SK-N-SH treated with all-trans-retinoic acid at 6 μM for 48 hours (cell line): Measurements from ENCODE around the gene SOWAHA.

Experiments
- ATAC-seq: fragments of 200-7000 bp; cut with Tn5 transposase; 3 replicates; pipeline ENCODE4 v1.9.1; 2020; ENCODE audit warnings: mild to moderate bottlenecking, moderate library complexity
- ARNTL ChIP-seq: fragments of 450-650 bp; formaldehyde crosslinking; IDR thresholded peaks from 2 replicates; pipeline ENCODE4 v1.5.0; 2020; ENCODE audit warnings: low read depth, mild to moderate bottlenecking, moderate library complexity, borderline replicate concordance
- BACH2 ChIP-seq: fragments of 250-450 bp; sonication (Bioruptor Pico); IDR thresholded peaks from 2 replicates; pipeline ENCODE4 v1.9.0; 2021; ENCODE audit warnings: mild to moderate bottlenecking, borderline replicate concordance
- CSDC2 ChIP-seq: fragments of 250-450 bp; sonication (Bioruptor Pico); IDR thresholded peaks from 2 replicates; pipeline ENCODE4 v1.5.0; 2020; ENCODE audit warnings: mild to moderate bottlenecking, moderate library complexity
- ESRRG ChIP-seq: fragments of 250-450 bp; sonication (Bioruptor Pico); IDR thresholded peaks from 2 replicates; pipeline ENCODE4 v1.6.1; 2021; ENCODE audit warnings: mild to moderate bottlenecking
- GLIS3 ChIP-seq: fragments of 250-450 bp; sonication (Bioruptor Pico); IDR thresholded peaks from 2 replicates; pipeline ENCODE4 v1.5.0; 2020; ENCODE audit warnings: mild to moderate bottlenecking, moderate library complexity
- ISL1 ChIP-seq: fragments of 250-450 bp; sonication (Bioruptor Pico); IDR thresholded peaks from 2 replicates; pipeline ENCODE4 v2.1.2; 2022; ENCODE audit warnings: mild to moderate bottlenecking, moderate library complexity
- OSR1 ChIP-seq: fragments of 250-450 bp; sonication (Bioruptor Pico); IDR thresholded peaks from 2 replicates; pipeline ENCODE4 v1.8.0; 2022; ENCODE audit warnings: moderate library complexity, mild to moderate bottlenecking, inconsistent platforms
- PPARA ChIP-seq: fragments of 250-450 bp; sonication (Bioruptor Pico); IDR thresholded peaks from 2 replicates; pipeline ENCODE4 v1.5.0; 2020; ENCODE audit warnings: mild to moderate bottlenecking, borderline replicate concordance
- RARB ChIP-seq: fragments of 250-450 bp; sonication (Bioruptor Pico); IDR thresholded peaks from 2 replicates; pipeline ENCODE4 v1.8.0; 2021; ENCODE audit warnings: mild to moderate bottlenecking, moderate library complexity
- SNAI2 ChIP-seq: fragments of 250-450 bp; sonication (Bioruptor Pico); IDR thresholded peaks from 2 replicates; pipeline ENCODE4 v1.5.0; 2020; ENCODE audit warnings: mild to moderate bottlenecking, moderate library complexity
- TCF4 ChIP-seq: fragments of 250-450 bp; sonication (Bioruptor Pico); IDR thresholded peaks from 2 replicates; pipeline ENCODE4 v1.8.0; 2021; ENCODE audit warnings: mild to moderate bottlenecking, moderate library complexity, borderline replicate concordance
- ZC3H10 ChIP-seq: fragments of 250-450 bp; sonication (Bioruptor Pico); IDR thresholded peaks from 2 replicates; pipeline ENCODE4 v1.5.1; 2021; ENCODE audit warnings: mild to moderate bottlenecking, moderate library complexity
- ZFP3 ChIP-seq: fragments of 250-450 bp; sonication (Bioruptor Pico); IDR thresholded peaks from 2 replicates; pipeline ENCODE4 v1.5.0; 2020; ENCODE audit warnings: mild to moderate bottlenecking, moderate library complexity
- ZFP30 ChIP-seq: fragments of 450-650 bp; formaldehyde crosslinking; IDR thresholded peaks from 2 replicates; pipeline ENCODE4 v1.5.0; 2022; ENCODE audit warnings: mild to moderate bottlenecking, moderate library complexity
- ZNF565 ChIP-seq: fragments of 450-650 bp; formaldehyde crosslinking; conservative IDR thresholded peaks from 2 replicates; pipeline ENCODE4 v1.5.0; 2020; ENCODE audit warnings: low read depth, mild to moderate bottlenecking, moderate library complexity
- ZNF8 ChIP-seq: fragments of 450-650 bp; formaldehyde crosslinking; IDR thresholded peaks from 2 replicates; pipeline ENCODE4 v1.5.0; 2020; ENCODE audit warnings: mild to moderate bottlenecking, moderate library complexity
- TF ChIP-seq, protein P1 (sequence below): fragments of 250-450 bp; sonication (Bioruptor Pico); IDR thresholded peaks from 2 replicates; pipeline ENCODE4 v1.5.1; 2020; ENCODE audit warnings: low read depth, mild to moderate bottlenecking, moderate library complexity
- TF ChIP-seq, protein P2 (sequence below): fragments of 250-450 bp; sonication (Bioruptor Pico); IDR thresholded peaks from 2 replicates; pipeline ENCODE4 v1.5.1; 2021; ENCODE audit warnings: mild to moderate bottlenecking, moderate library complexity
- TF ChIP-seq, protein P3 (sequence below): fragments of 250-450 bp; sonication (Bioruptor Pico); IDR thresholded peaks from 2 replicates; pipeline ENCODE4 v1.8.0; 2021; ENCODE audit warnings: low read depth, mild to moderate bottlenecking, moderate library complexity, borderline replicate concordance
- TF ChIP-seq, protein P4 (sequence below): fragments of 250-450 bp; sonication (Bioruptor Pico); IDR thresholded peaks from 2 replicates; pipeline ENCODE4 v1.5.0; 2020; ENCODE audit warnings: mild to moderate bottlenecking, moderate library complexity
- TF ChIP-seq, protein P5 (sequence below): fragments of 250-450 bp; sonication (Bioruptor Pico); IDR thresholded peaks from 2 replicates; pipeline ENCODE4 v1.8.0; 2020; ENCODE audit warnings: mild to moderate bottlenecking, moderate library complexity, borderline replicate concordance

The SOWAHA gene

DNA sequence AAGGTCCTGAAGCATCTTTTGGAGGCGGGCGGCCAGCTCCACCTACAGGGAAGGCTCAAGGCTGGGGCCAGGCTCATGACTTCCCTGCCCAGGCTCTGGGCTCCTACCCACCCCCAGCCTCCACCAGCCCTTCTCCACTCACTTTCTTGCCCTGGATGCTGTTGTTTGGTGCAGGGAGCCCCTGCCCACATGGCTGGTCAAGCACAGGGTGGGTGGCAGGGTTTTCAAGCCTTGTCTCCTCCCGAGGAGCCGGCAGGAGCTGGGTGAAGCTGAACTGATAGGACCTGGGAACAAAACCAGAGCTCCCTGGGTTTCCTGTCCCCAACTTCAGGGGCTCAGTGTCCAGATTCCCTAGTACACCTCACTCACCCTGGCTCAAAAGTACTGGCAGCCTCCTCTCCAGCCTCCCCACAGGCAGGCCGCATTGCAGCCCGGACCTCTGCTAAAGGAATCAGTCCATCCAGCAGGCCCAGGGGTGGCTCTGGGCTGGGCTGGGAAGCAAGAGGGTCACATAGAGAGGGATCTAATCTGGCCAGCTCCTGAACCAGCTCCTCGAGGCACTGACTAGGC, 10.5 kb downstream of the SOWAHA start:
- TF ChIP-seq ZNF565: no peak
- TF ChIP-seq BACH2 (CRISPR knock-in tag): no peak
- no peak for TF ChIP-seq ZFP30
- TF ChIP-seq ISL1 (CRISPR knock-in tag): no peak
- TF ChIP-seq, protein P1, sequence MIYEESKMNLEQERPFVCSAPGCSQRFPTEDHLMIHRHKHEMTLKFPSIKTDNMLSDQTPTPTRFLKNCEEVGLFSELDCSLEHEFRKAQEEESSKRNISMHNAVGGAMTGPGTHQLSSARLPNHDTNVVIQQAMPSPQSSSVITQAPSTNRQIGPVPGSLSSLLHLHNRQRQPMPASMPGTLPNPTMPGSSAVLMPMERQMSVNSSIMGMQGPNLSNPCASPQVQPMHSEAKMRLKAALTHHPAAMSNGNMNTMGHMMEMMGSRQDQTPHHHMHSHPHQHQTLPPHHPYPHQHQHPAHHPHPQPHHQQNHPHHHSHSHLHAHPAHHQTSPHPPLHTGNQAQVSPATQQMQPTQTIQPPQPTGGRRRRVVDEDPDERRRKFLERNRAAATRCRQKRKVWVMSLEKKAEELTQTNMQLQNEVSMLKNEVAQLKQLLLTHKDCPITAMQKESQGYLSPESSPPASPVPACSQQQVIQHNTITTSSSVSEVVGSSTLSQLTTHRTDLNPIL: no peak
- TF ChIP-seq ARNTL (CRISPR knock-in tag): no peak
- TF ChIP-seq ZNF8 (CRISPR knock-in tag): no peak
- no peak for TF ChIP-seq GLIS3
- no peak for TF ChIP-seq ZC3H10 (CRISPR knock-in tag)
- TF ChIP-seq OSR1 (CRISPR knock-in tag): no peak
- TF ChIP-seq RARB (CRISPR knock-in tag): no peak
- TF ChIP-seq PPARA (CRISPR knock-in tag): no peak
- ATAC-seq: no peak

DNA sequence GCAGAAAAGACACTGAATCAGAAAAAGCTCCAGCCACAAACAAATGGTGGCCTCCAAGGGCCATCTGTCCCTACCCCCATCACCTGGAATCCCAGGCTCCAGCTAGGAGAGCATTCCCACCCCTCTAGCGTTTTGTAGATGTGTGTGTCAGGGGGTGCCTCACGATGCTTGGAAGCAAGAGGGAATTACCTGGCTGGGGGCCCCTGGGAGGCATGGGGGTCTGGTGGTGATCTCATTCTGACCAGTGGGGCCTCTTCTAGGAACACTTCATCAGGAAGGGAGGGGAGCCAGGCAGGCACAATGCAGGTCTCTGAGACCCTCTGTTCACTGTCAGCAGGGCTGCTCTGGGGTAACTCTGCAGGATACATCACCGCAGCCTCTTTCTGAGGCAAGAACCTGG, 11.3 kb downstream of the SOWAHA start:
- no peak for ATAC-seq
- TF ChIP-seq ZNF8 (CRISPR knock-in tag) (no peak), ARNTL (CRISPR knock-in tag) (no peak), CSDC2 (CRISPR knock-in tag) (no peak), ISL1 (CRISPR knock-in tag) (no peak), BACH2 (CRISPR knock-in tag) (no peak), PPARA (CRISPR knock-in tag) (no peak), RARB (CRISPR knock-in tag) (no peak), ZFP3 (no peak), ZNF565 (no peak), ESRRG (CRISPR knock-in tag) (no peak), OSR1 (CRISPR knock-in tag) (no peak), ZFP30 (no peak), SNAI2 (no peak), ZC3H10 (CRISPR knock-in tag) (no peak), GLIS3 (no peak), TCF4 (no peak)
- TF ChIP-seq, protein P2, sequence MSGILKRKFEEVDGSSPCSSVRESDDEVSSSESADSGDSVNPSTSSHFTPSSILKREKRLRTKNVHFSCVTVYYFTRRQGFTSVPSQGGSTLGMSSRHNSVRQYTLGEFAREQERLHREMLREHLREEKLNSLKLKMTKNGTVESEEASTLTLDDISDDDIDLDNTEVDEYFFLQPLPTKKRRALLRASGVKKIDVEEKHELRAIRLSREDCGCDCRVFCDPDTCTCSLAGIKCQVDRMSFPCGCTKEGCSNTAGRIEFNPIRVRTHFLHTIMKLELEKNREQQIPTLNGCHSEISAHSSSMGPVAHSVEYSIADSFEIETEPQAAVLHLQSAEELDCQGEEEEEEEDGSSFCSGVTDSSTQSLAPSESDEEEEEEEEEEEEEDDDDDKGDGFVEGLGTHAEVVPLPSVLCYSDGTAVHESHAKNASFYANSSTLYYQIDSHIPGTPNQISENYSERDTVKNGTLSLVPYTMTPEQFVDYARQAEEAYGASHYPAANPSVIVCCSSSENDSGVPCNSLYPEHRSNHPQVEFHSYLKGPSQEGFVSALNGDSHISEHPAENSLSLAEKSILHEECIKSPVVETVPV: no peak
- TF ChIP-seq, protein P3, sequence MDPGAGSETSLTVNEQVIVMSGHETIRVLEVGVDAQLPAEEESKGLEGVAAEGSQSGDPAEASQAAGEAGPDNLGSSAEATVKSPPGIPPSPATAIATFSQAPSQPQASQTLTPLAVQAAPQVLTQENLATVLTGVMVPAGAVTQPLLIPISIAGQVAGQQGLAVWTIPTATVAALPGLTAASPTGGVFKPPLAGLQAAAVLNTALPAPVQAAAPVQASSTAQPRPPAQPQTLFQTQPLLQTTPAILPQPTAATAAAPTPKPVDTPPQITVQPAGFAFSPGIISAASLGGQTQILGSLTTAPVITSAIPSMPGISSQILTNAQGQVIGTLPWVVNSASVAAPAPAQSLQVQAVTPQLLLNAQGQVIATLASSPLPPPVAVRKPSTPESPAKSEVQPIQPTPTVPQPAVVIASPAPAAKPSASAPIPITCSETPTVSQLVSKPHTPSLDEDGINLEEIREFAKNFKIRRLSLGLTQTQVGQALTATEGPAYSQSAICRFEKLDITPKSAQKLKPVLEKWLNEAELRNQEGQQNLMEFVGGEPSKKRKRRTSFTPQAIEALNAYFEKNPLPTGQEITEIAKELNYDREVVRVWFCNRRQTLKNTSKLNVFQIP: no peak
- TF ChIP-seq, protein P4, sequence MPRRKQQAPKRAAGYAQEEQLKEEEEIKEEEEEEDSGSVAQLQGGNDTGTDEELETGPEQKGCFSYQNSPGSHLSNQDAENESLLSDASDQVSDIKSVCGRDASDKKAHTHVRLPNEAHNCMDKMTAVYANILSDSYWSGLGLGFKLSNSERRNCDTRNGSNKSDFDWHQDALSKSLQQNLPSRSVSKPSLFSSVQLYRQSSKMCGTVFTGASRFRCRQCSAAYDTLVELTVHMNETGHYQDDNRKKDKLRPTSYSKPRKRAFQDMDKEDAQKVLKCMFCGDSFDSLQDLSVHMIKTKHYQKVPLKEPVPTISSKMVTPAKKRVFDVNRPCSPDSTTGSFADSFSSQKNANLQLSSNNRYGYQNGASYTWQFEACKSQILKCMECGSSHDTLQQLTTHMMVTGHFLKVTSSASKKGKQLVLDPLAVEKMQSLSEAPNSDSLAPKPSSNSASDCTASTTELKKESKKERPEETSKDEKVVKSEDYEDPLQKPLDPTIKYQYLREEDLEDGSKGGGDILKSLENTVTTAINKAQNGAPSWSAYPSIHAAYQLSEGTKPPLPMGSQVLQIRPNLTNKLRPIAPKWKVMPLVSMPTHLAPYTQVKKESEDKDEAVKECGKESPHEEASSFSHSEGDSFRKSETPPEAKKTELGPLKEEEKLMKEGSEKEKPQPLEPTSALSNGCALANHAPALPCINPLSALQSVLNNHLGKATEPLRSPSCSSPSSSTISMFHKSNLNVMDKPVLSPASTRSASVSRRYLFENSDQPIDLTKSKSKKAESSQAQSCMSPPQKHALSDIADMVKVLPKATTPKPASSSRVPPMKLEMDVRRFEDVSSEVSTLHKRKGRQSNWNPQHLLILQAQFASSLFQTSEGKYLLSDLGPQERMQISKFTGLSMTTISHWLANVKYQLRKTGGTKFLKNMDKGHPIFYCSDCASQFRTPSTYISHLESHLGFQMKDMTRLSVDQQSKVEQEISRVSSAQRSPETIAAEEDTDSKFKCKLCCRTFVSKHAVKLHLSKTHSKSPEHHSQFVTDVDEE: no peak
- TF ChIP-seq, protein P5, sequence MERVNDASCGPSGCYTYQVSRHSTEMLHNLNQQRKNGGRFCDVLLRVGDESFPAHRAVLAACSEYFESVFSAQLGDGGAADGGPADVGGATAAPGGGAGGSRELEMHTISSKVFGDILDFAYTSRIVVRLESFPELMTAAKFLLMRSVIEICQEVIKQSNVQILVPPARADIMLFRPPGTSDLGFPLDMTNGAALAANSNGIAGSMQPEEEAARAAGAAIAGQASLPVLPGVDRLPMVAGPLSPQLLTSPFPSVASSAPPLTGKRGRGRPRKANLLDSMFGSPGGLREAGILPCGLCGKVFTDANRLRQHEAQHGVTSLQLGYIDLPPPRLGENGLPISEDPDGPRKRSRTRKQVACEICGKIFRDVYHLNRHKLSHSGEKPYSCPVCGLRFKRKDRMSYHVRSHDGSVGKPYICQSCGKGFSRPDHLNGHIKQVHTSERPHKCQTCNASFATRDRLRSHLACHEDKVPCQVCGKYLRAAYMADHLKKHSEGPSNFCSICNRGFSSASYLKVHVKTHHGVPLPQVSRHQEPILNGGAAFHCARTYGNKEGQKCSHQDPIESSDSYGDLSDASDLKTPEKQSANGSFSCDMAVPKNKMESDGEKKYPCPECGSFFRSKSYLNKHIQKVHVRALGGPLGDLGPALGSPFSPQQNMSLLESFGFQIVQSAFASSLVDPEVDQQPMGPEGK (CRISPR knock-in tag): no peak
